PC-9 (cell line): ENCODE results near the gene RAB37. TPM values are rescaled to one million over a fixed set of nuclear protein-coding genes. Genes with fewer than 3 reads are reported as not detected.

Experiments used
- Bru-seq: library from RNA; stranded (reverse); fragments of 400-500 nt; gene quantifications from one replicate; lab custom pipeline; 2021; lab: Mats Ljungman, UMichigan
- BruChase-seq, 2 experiments: library from RNA; stranded (reverse); fragments of 400-500 nt; gene quantifications; one replicate each; lab custom pipeline; 2021; lab: Mats Ljungman, UMichigan
- BruUV-seq: library from RNA; stranded (reverse); fragments of 400-500 nt; replicated peaks from 2 replicates; lab custom pipeline; 2021; lab: Mats Ljungman, UMichigan
- CTCF ChIA-PET: fragments of 300-600 bp; sonication (Branson Sonifier 250); formaldehyde crosslinking; loops from one replicate; lab custom pipeline; 2022; ENCODE audit warnings: antibody characterized with exemption; lab: Charles Lee
- POLR2A ChIA-PET: fragments of 300-600 bp; sonication (Branson Sonifier 250); formaldehyde crosslinking; loops from one replicate; lab custom pipeline; 2022; ENCODE audit warnings: antibody characterized with exemption; ENCODE audit not compliant: unreplicated experiment; lab: Charles Lee
- DNase-seq, 2 experiments: peaks; one replicate each; pipeline versions ENCODE4 v3.0.0 to v3.0.0-alpha.2; 2015 to 2022; ENCODE audit warnings: mixed read lengths in 1 of 2
- H2AFZ ChIP-seq: fragments of 200-600 bp; sonication (generic); 2 replicates; pipeline ENCODE4 v1.8.1; 2017; ENCODE audit warnings: antibody characterized with exemption
- H3F3A ChIP-seq: fragments of 200-600 bp; sonication (generic); 2 replicates; pipeline ENCODE4 v1.8.1; 2017; ENCODE audit warnings: antibody characterized with exemption, mild to moderate bottlenecking, low read depth; ENCODE audit not compliant: insufficient read depth
- H3K27ac ChIP-seq: fragments of 200-600 bp; sonication (generic); 2 replicates; pipeline ENCODE4 v1.6.1; 2016; ENCODE audit warnings: mixed run types
- H3K27me3 ChIP-seq: fragments of 200-600 bp; sonication (generic); 2 replicates; pipeline ENCODE4 v1.6.1; 2016; ENCODE audit warnings: low read depth, mixed run types; ENCODE audit not compliant: insufficient read depth
- H3K36me3 ChIP-seq: fragments of 200-600 bp; sonication (generic); 2 replicates; pipeline ENCODE4 v1.6.1; 2016; ENCODE audit warnings: low read depth, mixed run types
- H3K4me1 ChIP-seq: fragments of 200-600 bp; sonication (generic); replicated peaks from 2 replicates; pipeline ENCODE4 v1.6.1; 2016; ENCODE audit warnings: mixed run types; ENCODE audit not compliant: insufficient read depth
- H3K4me2 ChIP-seq: fragments of 200-600 bp; sonication (generic); 2 replicates; pipeline ENCODE4 v1.6.1; 2017; ENCODE audit warnings: mixed run types
- H3K4me3 ChIP-seq: fragments of 200-600 bp; sonication (generic); 2 replicates; pipeline ENCODE4 v1.6.1; 2016; ENCODE audit warnings: mixed run types
- H3K79me2 ChIP-seq: fragments of 200-600 bp; sonication (generic); 2 replicates; pipeline ENCODE4 v1.6.1; 2017; ENCODE audit warnings: low read depth, mixed run types
- H3K9me2 ChIP-seq: fragments of 200-600 bp; sonication (generic); 2 replicates; pipeline ENCODE4 v1.8.1; 2017; ENCODE audit warnings: mild to moderate bottlenecking; ENCODE audit not compliant: insufficient read depth
- H3K9me3 ChIP-seq: fragments of 200-600 bp; sonication (generic); 2 replicates; pipeline ENCODE4 v1.8.1; 2016; ENCODE audit warnings: low read depth; ENCODE audit not compliant: insufficient read depth
- H4K20me1 ChIP-seq: fragments of 200-600 bp; sonication (generic); 2 replicates; pipeline ENCODE4 v1.8.1; 2017; ENCODE audit not compliant: insufficient read depth
- EZH2 ChIP-seq: fragments of 200-600 bp; sonication (generic); IDR thresholded peaks from 2 replicates; pipeline ENCODE4 v1.8.0; 2017; ENCODE audit warnings: antibody characterized with exemption, low read depth
- intact Hi-C: fragments of 100-400 bp; cut with micrococcal nuclease; formaldehyde crosslinking; loops from one replicate; pipeline ENCODE4 v1.10.0; 2022; ENCODE audit not compliant: unreplicated experiment
- long read RNA-seq: library from polyadenylated mRNA; stranded (forward); transcript quantifications from one replicate; pipeline ENCODE4 v2.0.0, GENCODE V29; 2022
- total RNA-seq: library from RNA; stranded (reverse); gene quantifications from 2 replicates; pipeline ENCODE4 v1.2.3, GENCODE V29; 2021
- TF ChIP-seq, protein P1 (sequence below): fragments of 200-600 bp; sonication (generic); conservative IDR thresholded peaks from 2 replicates; pipeline ENCODE4 v1.6.1; 2017; ENCODE audit warnings: mixed run types, antibody characterized with exemption, mild to moderate bottlenecking, moderate library complexity

Gene RAB37, protein sequence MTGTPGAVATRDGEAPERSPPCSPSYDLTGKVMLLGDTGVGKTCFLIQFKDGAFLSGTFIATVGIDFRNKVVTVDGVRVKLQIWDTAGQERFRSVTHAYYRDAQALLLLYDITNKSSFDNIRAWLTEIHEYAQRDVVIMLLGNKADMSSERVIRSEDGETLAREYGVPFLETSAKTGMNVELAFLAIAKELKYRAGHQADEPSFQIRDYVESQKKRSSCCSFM
- total RNA-seq: not detected in 2 replicates
- Bru-seq, nascent RNA: percentile 1 among the genes with signal in this experiment
- BruChase-seq, experiment 1, labeled RNA remaining after a 2-hour chase: percentile 1 among the genes with signal in this experiment
- percentile 1 among the genes with signal in this experiment for BruChase-seq, experiment 2, labeled RNA remaining after a 6-hour chase
- long read RNA-seq: 0 reads

DNA sequence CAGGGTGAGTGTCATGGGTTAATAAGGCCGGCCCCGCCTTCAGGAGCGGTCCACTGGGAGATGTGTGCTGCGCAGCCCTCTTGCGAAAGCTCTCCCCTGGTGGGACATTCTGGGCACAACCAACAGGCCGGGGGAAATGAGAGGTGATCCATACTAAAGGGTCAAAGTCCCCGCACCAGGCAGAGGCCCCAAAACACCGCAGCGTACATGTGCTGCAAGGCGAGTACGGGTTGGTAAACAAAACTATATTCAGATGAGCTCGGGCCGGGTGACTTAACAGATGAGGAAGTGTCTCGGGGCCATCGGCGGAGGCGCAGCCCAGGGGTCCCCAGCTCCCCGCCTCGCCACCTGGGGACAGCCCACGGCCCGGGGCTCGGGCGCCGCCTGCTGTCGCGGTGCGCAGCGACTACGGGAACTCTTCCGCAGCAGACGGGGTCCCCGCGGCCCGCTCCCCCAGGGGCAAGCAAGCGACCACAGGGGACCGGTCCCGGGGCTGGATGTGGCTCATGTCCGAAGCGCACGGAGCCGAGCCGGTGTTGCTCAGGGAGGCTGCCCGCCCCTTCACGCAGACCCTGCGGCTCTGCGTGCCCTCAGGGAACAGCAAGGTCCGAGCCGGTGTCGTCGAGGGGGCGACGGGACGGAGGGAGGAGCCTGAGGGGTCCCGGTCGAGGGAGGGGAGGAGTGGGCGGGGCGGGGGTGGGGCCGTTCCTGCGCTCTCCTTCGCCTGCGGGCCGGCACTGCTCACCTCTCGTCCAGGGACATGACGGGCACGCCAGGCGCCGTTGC lies at the start of gene RAB37:
TSS of gene RAB37 (plus strand) at position 744 of the 786 bp plus-strand sequence. CDS start at position 761, 17 bp downstream.
- Histone ChIP-seq H3K36me3 (no peaks in the 10 kb centered on the region), H3K4me1 (peaks cover 14% of the 10 kb centered on the region), H3K4me3 (no peak within 1 kb of the TSS), H3K9me3 (no peaks in the 10 kb centered on the region), H4K20me1 (no peaks in the 10 kb centered on the region), H3K27me3 (peaks cover 28% of the 10 kb centered on the region), H2AFZ (no peak within 1 kb of the TSS), H3K79me2 (no peaks in the 10 kb centered on the region), H3F3A (no peaks in the 10 kb centered on the region), H3K9me2 (no peaks in the 10 kb centered on the region), H3K27ac (no peak within 1 kb of the TSS), H3K4me2 (0 out of 2 replicates have a peak within 1 kb of the TSS, but pooled peaks have one; percentile 21)
- ChIA-PET POLR2A (no interaction called here), CTCF (interaction anchor here (0.6 to 1.5 kb wide), 2 partner anchors 50 to 79 kb away, joined by 5 to 6 read pairs; no protein-coding TSS in a partner anchor)
- TF ChIP-seq, protein P1, sequence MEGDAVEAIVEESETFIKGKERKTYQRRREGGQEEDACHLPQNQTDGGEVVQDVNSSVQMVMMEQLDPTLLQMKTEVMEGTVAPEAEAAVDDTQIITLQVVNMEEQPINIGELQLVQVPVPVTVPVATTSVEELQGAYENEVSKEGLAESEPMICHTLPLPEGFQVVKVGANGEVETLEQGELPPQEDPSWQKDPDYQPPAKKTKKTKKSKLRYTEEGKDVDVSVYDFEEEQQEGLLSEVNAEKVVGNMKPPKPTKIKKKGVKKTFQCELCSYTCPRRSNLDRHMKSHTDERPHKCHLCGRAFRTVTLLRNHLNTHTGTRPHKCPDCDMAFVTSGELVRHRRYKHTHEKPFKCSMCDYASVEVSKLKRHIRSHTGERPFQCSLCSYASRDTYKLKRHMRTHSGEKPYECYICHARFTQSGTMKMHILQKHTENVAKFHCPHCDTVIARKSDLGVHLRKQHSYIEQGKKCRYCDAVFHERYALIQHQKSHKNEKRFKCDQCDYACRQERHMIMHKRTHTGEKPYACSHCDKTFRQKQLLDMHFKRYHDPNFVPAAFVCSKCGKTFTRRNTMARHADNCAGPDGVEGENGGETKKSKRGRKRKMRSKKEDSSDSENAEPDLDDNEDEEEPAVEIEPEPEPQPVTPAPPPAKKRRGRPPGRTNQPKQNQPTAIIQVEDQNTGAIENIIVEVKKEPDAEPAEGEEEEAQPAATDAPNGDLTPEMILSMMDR: no peak
- no peak for TF ChIP-seq EZH2
- intact Hi-C loops: loop anchor here (1.0 kb wide), 1 partner anchor 79 kb away; no protein-coding TSS in a partner anchor
- DNase-seq: no peak
- no TSS peak for BruUV-seq

- no peak overlapping the region for H2AFZ ChIP-seq
- CTCF ChIA-PET: no interaction called here
- H3K27ac ChIP-seq: no peak overlapping the region
- H3K36me3 ChIP-seq: no peaks in the 10 kb centered on the region
- no peaks in the 10 kb centered on the region for H3F3A ChIP-seq
- TF ChIP-seq, protein P1: no peak
- TF ChIP-seq EZH2: no peak
- no peaks in the 10 kb centered on the region for H3K79me2 ChIP-seq
- DNase-seq: no peak
- peaks cover 81% of the 10 kb centered on the region for H3K27me3 ChIP-seq
- POLR2A ChIA-PET: no interaction called here
- H4K20me1 ChIP-seq: no peaks in the 10 kb centered on the region
- no peaks in the 10 kb centered on the region for H3K9me3 ChIP-seq
- intact Hi-C loops: no loop called here
- H3K4me2 ChIP-seq: no peak overlapping the region
- no peaks in the 10 kb centered on the region for H3K4me1 ChIP-seq
- no peaks in the 10 kb centered on the region for H3K9me2 ChIP-seq
- BruUV-seq: no TSS peak
- H3K4me3 ChIP-seq: no peak overlapping the region
Measured at GRCh38 chr17:74687886-74688285, 49.2 kb upstream of the RAB37 start.

DNA sequence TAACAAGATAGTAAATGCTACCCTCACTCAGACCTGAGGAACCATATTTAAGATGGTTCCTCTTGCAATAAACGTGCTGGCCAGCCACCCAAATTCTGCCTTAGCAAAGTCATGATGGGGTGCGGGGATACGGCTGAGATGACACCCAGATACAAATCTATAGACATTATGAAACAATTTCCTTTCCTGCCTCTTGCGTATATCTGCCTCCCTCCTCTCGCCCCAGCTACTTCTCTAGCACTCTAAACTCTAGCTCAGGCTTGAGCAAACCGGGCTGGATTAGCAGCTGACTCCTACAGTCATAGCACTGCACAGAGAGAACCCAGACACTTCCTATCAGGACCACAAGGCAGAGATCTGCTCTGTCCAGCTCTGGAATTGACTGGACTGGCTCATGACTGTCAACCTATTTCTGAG lies 46.6 kb upstream of the RAB37 start:
- no peak overlapping the region for H3K4me3 ChIP-seq
- POLR2A ChIA-PET: no interaction called here
- no peaks in the 10 kb centered on the region for H3K9me3 ChIP-seq
- BruUV-seq: no TSS peak
- TF ChIP-seq, protein P1: no peak
- TF ChIP-seq EZH2: no peak
- no peak for DNase-seq
- H3K79me2 ChIP-seq: no peaks in the 10 kb centered on the region
- H3K36me3 ChIP-seq: no peaks in the 10 kb centered on the region
- no peaks in the 10 kb centered on the region for H3F3A ChIP-seq
- no peak overlapping the region for H2AFZ ChIP-seq
- no peaks in the 10 kb centered on the region for H3K9me2 ChIP-seq
- no peak overlapping the region for H3K4me2 ChIP-seq
- no peaks in the 10 kb centered on the region for H4K20me1 ChIP-seq
- CTCF ChIA-PET: no interaction called here
- H3K27me3 ChIP-seq: peaks cover 86% of the 10 kb centered on the region
- no peak overlapping the region for H3K27ac ChIP-seq
- intact Hi-C loops: no loop called here
- no peaks in the 10 kb centered on the region for H3K4me1 ChIP-seq
